HEK293T (cell line): ENCODE data around the gene C1R.

ENCODE experiments used
- ARNT ChIP-seq: fragments of 450-650 bp; IDR thresholded peaks from 2 replicates; pipeline ENCODE4 v1.6.1; 2017; ENCODE audit warnings: mild to moderate bottlenecking
- BHLHE40 ChIP-seq: fragments of 450-650 bp; IDR thresholded peaks from 2 replicates; pipeline ENCODE4 v1.6.1; 2016; ENCODE audit warnings: mild to moderate bottlenecking, moderate library complexity, borderline replicate concordance
- ELF4 ChIP-seq: fragments of 450-650 bp; IDR thresholded peaks from 2 replicates; pipeline ENCODE4 v1.6.1; 2017; ENCODE audit warnings: antibody characterized with exemption
- FOXK2 ChIP-seq: fragments of 450-650 bp; IDR thresholded peaks from 2 replicates; pipeline ENCODE4 v1.6.1; 2016; ENCODE audit warnings: mild to moderate bottlenecking
- FOXM1 ChIP-seq: fragments of 450-650 bp; IDR thresholded peaks from 2 replicates; pipeline ENCODE4 v1.6.1; 2017; ENCODE audit warnings: mild to moderate bottlenecking, borderline replicate concordance
- HDGF ChIP-seq: fragments of 450-650 bp; IDR thresholded peaks from 2 replicates; pipeline ENCODE4 v1.6.1; 2017; ENCODE audit warnings: antibody characterized with exemption, borderline replicate concordance
- L3MBTL2 ChIP-seq: fragments of 450-650 bp; conservative IDR thresholded peaks from 2 replicates; pipeline ENCODE4 v1.6.1; 2016; ENCODE audit warnings: mild to moderate bottlenecking
- SP1 ChIP-seq: fragments of 450-650 bp; IDR thresholded peaks from 2 replicates; pipeline ENCODE4 v1.6.1; 2017
- SUZ12 ChIP-seq: fragments of 450-650 bp; IDR thresholded peaks from 2 replicates; pipeline ENCODE4 v1.6.1; 2016; ENCODE audit warnings: mild to moderate bottlenecking
- TARDBP ChIP-seq: fragments of 450-650 bp; IDR thresholded peaks from 2 replicates; pipeline ENCODE4 v1.6.1; 2016
- ZNF384 ChIP-seq: fragments of 450-650 bp; IDR thresholded peaks from 2 replicates; pipeline ENCODE4 v1.6.1; 2016
- TF ChIP-seq, protein P1 (sequence below): fragments of 450-650 bp; IDR thresholded peaks from 2 replicates; pipeline ENCODE4 v1.6.1; 2016

DNA sequence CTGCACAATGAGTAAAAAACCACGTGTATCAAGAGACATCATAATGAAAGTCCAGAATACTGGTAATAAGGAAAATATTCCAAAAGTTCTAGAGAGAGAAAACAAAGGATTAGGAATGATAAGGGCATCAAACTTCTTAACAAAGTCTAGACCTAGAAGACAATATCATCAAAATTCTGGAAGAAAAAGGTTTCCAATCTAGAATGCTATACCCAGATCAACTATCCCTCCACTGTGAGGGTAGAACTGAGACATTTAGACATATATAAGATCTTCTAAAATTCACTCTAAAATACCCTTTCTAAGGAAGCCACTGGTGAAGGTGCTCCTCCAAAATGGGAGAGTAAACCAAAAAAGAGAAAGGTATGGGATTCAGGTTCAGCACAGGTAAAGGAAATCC lies 13.8 kb upstream of the C1R start:
- no peak for TF ChIP-seq SUZ12
- no peak for TF ChIP-seq FOXK2
- TF ChIP-seq ELF4: no peak
- no peak for TF ChIP-seq FOXM1
- TF ChIP-seq, protein P1, sequence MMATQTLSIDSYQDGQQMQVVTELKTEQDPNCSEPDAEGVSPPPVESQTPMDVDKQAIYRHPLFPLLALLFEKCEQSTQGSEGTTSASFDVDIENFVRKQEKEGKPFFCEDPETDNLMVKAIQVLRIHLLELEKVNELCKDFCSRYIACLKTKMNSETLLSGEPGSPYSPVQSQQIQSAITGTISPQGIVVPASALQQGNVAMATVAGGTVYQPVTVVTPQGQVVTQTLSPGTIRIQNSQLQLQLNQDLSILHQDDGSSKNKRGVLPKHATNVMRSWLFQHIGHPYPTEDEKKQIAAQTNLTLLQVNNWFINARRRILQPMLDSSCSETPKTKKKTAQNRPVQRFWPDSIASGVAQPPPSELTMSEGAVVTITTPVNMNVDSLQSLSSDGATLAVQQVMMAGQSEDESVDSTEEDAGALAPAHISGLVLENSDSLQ: no peak
- TF ChIP-seq ARNT: no peak
- no peak for TF ChIP-seq TARDBP
- TF ChIP-seq ZNF384: no peak
- no peak for TF ChIP-seq SP1
- TF ChIP-seq BHLHE40: no peak
- no peak for TF ChIP-seq L3MBTL2
- TF ChIP-seq HDGF: no peak
